Measurements from ENCODE around the gene MRPS26. TPM values are rescaled to one million over a fixed set of nuclear protein-coding genes. Genes with fewer than 3 reads are reported as not detected.
"Not testable (repeated sequence)": the region's sequence is repeated elsewhere in the genome, so short reads cannot be mapped to it uniquely, and the experiment has no call there.

Gene MRPS26
- total RNA-seq, 4 donors from 2014 or later = 58.7 to 69.8 (median 62.8) TPM

GRCh38 chr20:3014662-3015061, 31.2 kb upstream of the MRPS26 start:
- no peak overlapping the region for H3K4me3 ChIP-seq
- no peak for DNase-seq
- intact Hi-C loops (cut with DNase I; ENCODE audit: low total_unique reads) = no loop called here

GRCh38 chr20:3015302-3015701, 30.6 kb upstream of the MRPS26 start:
- H3K27me3 ChIP-seq; intact Hi-C loops (cut with DNase I; ENCODE audit: low total_unique reads); ATAC-seq; DNase-seq; H3K4me3 ChIP-seq; H3K9me3 ChIP-seq; H3K27ac ChIP-seq; H3K4me1 ChIP-seq: not testable (repeated sequence)
- peaks cover 0 to 29% of the 10 kb centered on the region in 2 donors for H3K36me3 ChIP-seq
- in situ Hi-C loops (cut with MboI; ENCODE audit: low sequenced_read_pairs in 4 of 4) = loop anchor here in 1 of 4 donors (25.0 kb wide), 1 partner anchor 303 kb away; no protein-coding TSS in a partner anchor

More at GRCh38 chr20:3014662-3015061, 31.2 kb upstream of the MRPS26 start:
- TF ChIP-seq CTCF (IDR thresholded peaks at IDR 0.05 in 4 of 5, conservative IDR thresholded peaks at IDR 0.05 in 1 of 5) (no peak), POLR2A (IDR thresholded peaks at IDR 0.05) (no peak)
- Histone ChIP-seq H3K27me3 (no peaks in the 10 kb centered on the region), H3K4me1 (no peaks in the 10 kb centered on the region), H3K27ac (no peak overlapping the region), H3K36me3 (peaks cover 0 to 29% of the 10 kb centered on the region in 2 donors), H3K9me3 (no peaks in the 10 kb centered on the region)
- in situ Hi-C loops (cut with MboI; ENCODE audit: low sequenced_read_pairs in 4 of 4) = loop anchor here in 1 of 4 donors (25.0 kb wide), 1 partner anchor 302 kb away; no protein-coding TSS in a partner anchor
- no peak for ATAC-seq

GRCh38 chr20:3021327-3021726, 24.5 kb upstream of the MRPS26 start:
- intact Hi-C loops (cut with DNase I; ENCODE audit: low total_unique reads) (no loop called here), in situ Hi-C loops (cut with MboI; ENCODE audit: low sequenced_read_pairs in 4 of 4) (loop anchor here in 1 of 4 donors (25.0 kb wide), 1 partner anchor 309 kb away; no protein-coding TSS in a partner anchor)
- no peak for DNase-seq
- no peaks in the 10 kb centered on the region for H3K9me3 ChIP-seq
- H3K27ac ChIP-seq = no peak overlapping the region
- peaks cover 0 to 63% of the 10 kb centered on the region in 2 donors for H3K36me3 ChIP-seq
- no peak overlapping the region for H3K4me3 ChIP-seq
- no peaks in the 10 kb centered on the region for H3K4me1 ChIP-seq
- no peak for TF ChIP-seq POLR2A (IDR thresholded peaks at IDR 0.05)
- no peak for TF ChIP-seq CTCF (IDR thresholded peaks at IDR 0.05 in 4 of 5, conservative IDR thresholded peaks at IDR 0.05 in 1 of 5)
- peak in 1 of 2 donors; percentile 27 for ATAC-seq
- no peaks in the 10 kb centered on the region for H3K27me3 ChIP-seq

GRCh38 chr20:3021777-3022176, 24.1 kb upstream of the MRPS26 start:
- Histone ChIP-seq H3K27ac (no peak overlapping the region), H3K4me1 (no peaks in the 10 kb centered on the region), H3K4me3 (no peak overlapping the region), H3K9me3 (no peaks in the 10 kb centered on the region), H3K27me3 (no peaks in the 10 kb centered on the region), H3K36me3 (peaks cover 0 to 66% of the 10 kb centered on the region in 2 donors)
- no peak for ATAC-seq
- DNase-seq = no peak
- in situ Hi-C loops (cut with MboI; ENCODE audit: low sequenced_read_pairs in 4 of 4) = loop anchor here in 1 of 4 donors (25.0 kb wide), 1 partner anchor 309 kb away; no protein-coding TSS in a partner anchor
- intact Hi-C loops (cut with DNase I; ENCODE audit: low total_unique reads) = no loop called here
- no peak for TF ChIP-seq CTCF (IDR thresholded peaks at IDR 0.05 in 4 of 5, conservative IDR thresholded peaks at IDR 0.05 in 1 of 5)
- TF ChIP-seq POLR2A (IDR thresholded peaks at IDR 0.05) = no peak

- DNase-seq; H3K9me3 ChIP-seq; H3K27me3 ChIP-seq; intact Hi-C loops (cut with DNase I; ENCODE audit: low total_unique reads); H3K4me1 ChIP-seq; ATAC-seq; H3K27ac ChIP-seq; H3K4me3 ChIP-seq: not testable (repeated sequence)
- peaks cover 0 to 66% of the 10 kb centered on the region in 2 donors for H3K36me3 ChIP-seq
- in situ Hi-C loops (cut with MboI; ENCODE audit: low sequenced_read_pairs in 4 of 4) = loop anchor here in 1 of 4 donors (25.0 kb wide), 1 partner anchor 311 kb away; no protein-coding TSS in a partner anchor
Observed at GRCh38 chr20:3022559-3023490, 23.0 kb upstream of the MRPS26 start.
